ENCODE results near the gene NR2E3. TPM values are rescaled to one million over a fixed set of nuclear protein-coding genes. Genes with fewer than 3 reads are reported as not detected.

The NR2E3 gene
- polyA plus RNA-seq, 1 donor from 2014 or later = not detected

GRCh38 chr15:71817351-71817750 lies 7.0 kb downstream of the NR2E3 start:
- H3K9me2 ChIP-seq (ENCODE audit: insufficient read depth, low read length) = no peaks in the 10 kb centered on the region
- no peak overlapping the region for H3K9ac ChIP-seq (ENCODE audit: low read length)
- no peaks in the 10 kb centered on the region for H4K20me1 ChIP-seq (ENCODE audit: insufficient read depth)
- no peaks in the 10 kb centered on the region for H3K79me2 ChIP-seq (replicated peaks; ENCODE audit: insufficient read depth, low read length)
- no peak overlapping the region for H3K4me2 ChIP-seq (ENCODE audit: low read length)
- no peak overlapping the region for H3K4me3 ChIP-seq (ENCODE audit: low read length)
- no peaks in the 10 kb centered on the region for H3K36me3 ChIP-seq (ENCODE audit: insufficient read depth, low read length)
- no peak overlapping the region for H2AFZ ChIP-seq (ENCODE audit: low read depth, low read length)
- H3K27ac ChIP-seq (ENCODE audit: low read length) = no peak overlapping the region
- H3K9me3 ChIP-seq (ENCODE audit: low read length) = peaks cover 3% of the 10 kb centered on the region
- no peak for TF ChIP-seq RAD21 (conservative IDR thresholded peaks at IDR 0.05)
- no peak for TF ChIP-seq CTCF (IDR thresholded peaks at IDR 0.05; ENCODE audit: poor library complexity, severe bottlenecking)
- TF ChIP-seq SMC3 (conservative IDR thresholded peaks at IDR 0.05; ENCODE audit: poor library complexity) = no peak
- TF ChIP-seq TAF1 (IDR thresholded peaks at IDR 0.05; ENCODE audit: low read depth) = no peak
- no peak for TF ChIP-seq POLR2AphosphoS5 (IDR thresholded peaks at IDR 0.05)
- no peak for TF ChIP-seq MXI1 (conservative IDR thresholded peaks at IDR 0.05; ENCODE audit: poor library complexity, severe bottlenecking)
- no peak for TF ChIP-seq EP300 (conservative IDR thresholded peaks at IDR 0.05; ENCODE audit: poor library complexity, severe bottlenecking)
- H3K27me3 ChIP-seq (ENCODE audit: insufficient read depth, low read depth, low read length) = no peaks in the 10 kb centered on the region
- no peaks in the 10 kb centered on the region for H3F3A ChIP-seq (ENCODE audit: insufficient read depth, low read length, poor library complexity, severe bottlenecking)

- Histone ChIP-seq H3K4me2 (ENCODE audit: low read length) (no peak overlapping the region), H3K27ac (ENCODE audit: low read length) (no peak overlapping the region), H3K79me2 (replicated peaks; ENCODE audit: insufficient read depth, low read length) (no peaks in the 10 kb centered on the region), H3K27me3 (ENCODE audit: insufficient read depth, low read depth, low read length) (no peaks in the 10 kb centered on the region), H3F3A (ENCODE audit: insufficient read depth, low read length, poor library complexity, severe bottlenecking) (no peaks in the 10 kb centered on the region), H2AFZ (ENCODE audit: low read depth, low read length) (no peak overlapping the region), H3K9ac (ENCODE audit: low read length) (no peak overlapping the region), H4K20me1 (ENCODE audit: insufficient read depth) (no peaks in the 10 kb centered on the region), H3K4me3 (ENCODE audit: low read length) (no peak overlapping the region), H3K9me3 (ENCODE audit: low read length) (peaks cover 3% of the 10 kb centered on the region), H3K9me2 (ENCODE audit: insufficient read depth, low read length) (no peaks in the 10 kb centered on the region), H3K36me3 (ENCODE audit: insufficient read depth, low read length) (peaks cover 12% of the 10 kb centered on the region)
- TF ChIP-seq SMC3 (conservative IDR thresholded peaks at IDR 0.05; ENCODE audit: poor library complexity) (no peak), TAF1 (IDR thresholded peaks at IDR 0.05; ENCODE audit: low read depth) (no peak), POLR2AphosphoS5 (IDR thresholded peaks at IDR 0.05) (no peak), RAD21 (conservative IDR thresholded peaks at IDR 0.05) (no peak), CTCF (IDR thresholded peaks at IDR 0.05; ENCODE audit: poor library complexity, severe bottlenecking) (no peak), REST (IDR thresholded peaks at IDR 0.05; ENCODE audit: borderline replicate concordance) (no peak), MXI1 (conservative IDR thresholded peaks at IDR 0.05; ENCODE audit: poor library complexity, severe bottlenecking) (no peak), EP300 (conservative IDR thresholded peaks at IDR 0.05; ENCODE audit: poor library complexity, severe bottlenecking) (no peak), EZH2 (IDR thresholded peaks at IDR 0.05; ENCODE audit: borderline replicate concordance, insufficient read depth, low read length, poor library complexity, severe bottlenecking) (no peak)
Observed at GRCh38 chr15:71820127-71820526, 9.8 kb downstream of the NR2E3 start.
